Activated effector memory CD4-positive, alpha-beta T cell treated with anti-CD3 and anti-CD28 coated beads, Interleukin-2, amount 50 U/mL, for 16 hours (primary cell): ENCODE results near the gene TPST2.

Source experiments
- DNase-seq: peaks from one replicate; pipeline ENCODE4 v3.0.0-alpha.2; 2020

The TPST2 gene

GRCh38 chr22:26553056-26553752, 36.7 kb downstream of the TPST2 start:
- no peak for DNase-seq

- no peak for DNase-seq
These were observed 37.5 kb downstream of the TPST2 start for GRCh38 chr22:26552466-26552865.

- DNase-seq: no peak
These were observed 38.4 kb downstream of the TPST2 start for GRCh38 chr22:26551568-26551967.

- no peak for DNase-seq
These were observed 39.4 kb downstream of the TPST2 start for GRCh38 chr22:26550498-26551033.

GRCh38 chr22:26549902-26550497, 39.9 kb downstream of the TPST2 start:
- DNase-seq: no peak

- no peak for DNase-seq
These were observed 40.9 kb downstream of the TPST2 start for GRCh38 chr22:26548984-26549383.

- no peak for DNase-seq
These were observed 41.6 kb downstream of the TPST2 start for GRCh38 chr22:26548303-26548702.

- no peak for DNase-seq
These were observed 42.1 kb downstream of the TPST2 start for GRCh38 chr22:26547837-26548236.

- peak; percentile 65 for DNase-seq
These were observed 42.5 kb downstream of the TPST2 start for GRCh38 chr22:26547426-26547825.

- DNase-seq: no peak
These were observed 43.6 kb downstream of the TPST2 start for GRCh38 chr22:26546282-26546681.

GRCh38 chr22:26545827-26546226, 44.1 kb downstream of the TPST2 start:
- DNase-seq: no peak

- no peak for DNase-seq
These were observed 44.5 kb downstream of the TPST2 start for GRCh38 chr22:26545385-26545784.

GRCh38 chr22:26544489-26544888, 45.4 kb downstream of the TPST2 start:
- DNase-seq: no peak

- DNase-seq: no peak
These were observed 47.1 kb downstream of the TPST2 start for GRCh38 chr22:26542831-26543230.

GRCh38 chr22:26541167-26541819, 48.6 kb downstream of the TPST2 start:
- DNase-seq: no peak

GRCh38 chr22:26540119-26540518, 49.8 kb downstream of the TPST2 start:
- no peak for DNase-seq

- DNase-seq: no peak
These were observed 53.2 kb downstream of the TPST2 start for GRCh38 chr22:26536762-26537134.

- no peak for DNase-seq
These were observed 53.7 kb downstream of the TPST2 start for GRCh38 chr22:26536056-26536761.

GRCh38 chr22:26535603-26535908, 54.4 kb downstream of the TPST2 start:
- DNase-seq: no peak

GRCh38 chr22:26534874-26535602, 54.9 kb downstream of the TPST2 start:
- DNase-seq: no peak

- DNase-seq: no peak
These were observed 55.6 kb downstream of the TPST2 start for GRCh38 chr22:26534171-26534855.

GRCh38 chr22:26529345-26529744, 60.6 kb downstream of the TPST2 start:
- DNase-seq: no peak
